PC-9 (cell line): ENCODE data around the gene PTPRD. TPM values are rescaled to one million over a fixed set of nuclear protein-coding genes. Genes with fewer than 3 reads are reported as not detected.

Experiments used
- BruUV-seq: library from RNA; stranded (reverse); fragments of 400-500 nt; replicated peaks from 2 replicates; lab custom pipeline; 2021; lab: Mats Ljungman, UMichigan
- CTCF ChIA-PET: fragments of 300-600 bp; sonication (Branson Sonifier 250); formaldehyde crosslinking; loops from one replicate; lab custom pipeline; 2022; ENCODE audit warnings: antibody characterized with exemption; lab: Charles Lee
- POLR2A ChIA-PET: fragments of 300-600 bp; sonication (Branson Sonifier 250); formaldehyde crosslinking; loops from one replicate; lab custom pipeline; 2022; ENCODE audit warnings: antibody characterized with exemption; ENCODE audit not compliant: unreplicated experiment; lab: Charles Lee
- DNase-seq, 2 experiments: peaks; one replicate each; pipeline versions ENCODE4 v3.0.0 to v3.0.0-alpha.2; 2015 to 2022; ENCODE audit warnings: mixed read lengths in 1 of 2
- H2AFZ ChIP-seq: fragments of 200-600 bp; sonication (generic); 2 replicates; pipeline ENCODE4 v1.8.1; 2017; ENCODE audit warnings: antibody characterized with exemption
- H3F3A ChIP-seq: fragments of 200-600 bp; sonication (generic); 2 replicates; pipeline ENCODE4 v1.8.1; 2017; ENCODE audit warnings: antibody characterized with exemption, mild to moderate bottlenecking, low read depth; ENCODE audit not compliant: insufficient read depth
- H3K27ac ChIP-seq: fragments of 200-600 bp; sonication (generic); 2 replicates; pipeline ENCODE4 v1.6.1; 2016; ENCODE audit warnings: mixed run types
- H3K27me3 ChIP-seq: fragments of 200-600 bp; sonication (generic); 2 replicates; pipeline ENCODE4 v1.6.1; 2016; ENCODE audit warnings: low read depth, mixed run types; ENCODE audit not compliant: insufficient read depth
- H3K36me3 ChIP-seq: fragments of 200-600 bp; sonication (generic); 2 replicates; pipeline ENCODE4 v1.6.1; 2016; ENCODE audit warnings: low read depth, mixed run types
- H3K4me1 ChIP-seq: fragments of 200-600 bp; sonication (generic); replicated peaks from 2 replicates; pipeline ENCODE4 v1.6.1; 2016; ENCODE audit warnings: mixed run types; ENCODE audit not compliant: insufficient read depth
- H3K4me2 ChIP-seq: fragments of 200-600 bp; sonication (generic); 2 replicates; pipeline ENCODE4 v1.6.1; 2017; ENCODE audit warnings: mixed run types
- H3K4me3 ChIP-seq: fragments of 200-600 bp; sonication (generic); 2 replicates; pipeline ENCODE4 v1.6.1; 2016; ENCODE audit warnings: mixed run types
- H3K79me2 ChIP-seq: fragments of 200-600 bp; sonication (generic); 2 replicates; pipeline ENCODE4 v1.6.1; 2017; ENCODE audit warnings: low read depth, mixed run types
- H3K9me2 ChIP-seq: fragments of 200-600 bp; sonication (generic); 2 replicates; pipeline ENCODE4 v1.8.1; 2017; ENCODE audit warnings: mild to moderate bottlenecking; ENCODE audit not compliant: insufficient read depth
- H3K9me3 ChIP-seq: fragments of 200-600 bp; sonication (generic); 2 replicates; pipeline ENCODE4 v1.8.1; 2016; ENCODE audit warnings: low read depth; ENCODE audit not compliant: insufficient read depth
- H4K20me1 ChIP-seq: fragments of 200-600 bp; sonication (generic); 2 replicates; pipeline ENCODE4 v1.8.1; 2017; ENCODE audit not compliant: insufficient read depth
- EZH2 ChIP-seq: fragments of 200-600 bp; sonication (generic); IDR thresholded peaks from 2 replicates; pipeline ENCODE4 v1.8.0; 2017; ENCODE audit warnings: antibody characterized with exemption, low read depth
- intact Hi-C: fragments of 100-400 bp; cut with micrococcal nuclease; formaldehyde crosslinking; loops from one replicate; pipeline ENCODE4 v1.10.0; 2022; ENCODE audit not compliant: unreplicated experiment
- total RNA-seq: library from RNA; stranded (reverse); gene quantifications from 2 replicates; pipeline ENCODE4 v1.2.3, GENCODE V29; 2021
- TF ChIP-seq, protein P1 (sequence below): fragments of 200-600 bp; sonication (generic); conservative IDR thresholded peaks from 2 replicates; pipeline ENCODE4 v1.6.1; 2017; ENCODE audit warnings: mixed run types, antibody characterized with exemption, mild to moderate bottlenecking, moderate library complexity

Gene PTPRD
- total RNA-seq, 1 experiment from 2014 or later = not detected

- no peak for TF ChIP-seq EZH2
- TF ChIP-seq, protein P1, sequence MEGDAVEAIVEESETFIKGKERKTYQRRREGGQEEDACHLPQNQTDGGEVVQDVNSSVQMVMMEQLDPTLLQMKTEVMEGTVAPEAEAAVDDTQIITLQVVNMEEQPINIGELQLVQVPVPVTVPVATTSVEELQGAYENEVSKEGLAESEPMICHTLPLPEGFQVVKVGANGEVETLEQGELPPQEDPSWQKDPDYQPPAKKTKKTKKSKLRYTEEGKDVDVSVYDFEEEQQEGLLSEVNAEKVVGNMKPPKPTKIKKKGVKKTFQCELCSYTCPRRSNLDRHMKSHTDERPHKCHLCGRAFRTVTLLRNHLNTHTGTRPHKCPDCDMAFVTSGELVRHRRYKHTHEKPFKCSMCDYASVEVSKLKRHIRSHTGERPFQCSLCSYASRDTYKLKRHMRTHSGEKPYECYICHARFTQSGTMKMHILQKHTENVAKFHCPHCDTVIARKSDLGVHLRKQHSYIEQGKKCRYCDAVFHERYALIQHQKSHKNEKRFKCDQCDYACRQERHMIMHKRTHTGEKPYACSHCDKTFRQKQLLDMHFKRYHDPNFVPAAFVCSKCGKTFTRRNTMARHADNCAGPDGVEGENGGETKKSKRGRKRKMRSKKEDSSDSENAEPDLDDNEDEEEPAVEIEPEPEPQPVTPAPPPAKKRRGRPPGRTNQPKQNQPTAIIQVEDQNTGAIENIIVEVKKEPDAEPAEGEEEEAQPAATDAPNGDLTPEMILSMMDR = no peak
- H3K4me2 ChIP-seq = no peak overlapping the region
- ChIA-PET POLR2A (no interaction called here), CTCF (no interaction called here)
- no peak overlapping the region for H3K27ac ChIP-seq
- H3K4me1 ChIP-seq = no peaks in the 10 kb centered on the region
- H3K9me3 ChIP-seq = no peaks in the 10 kb centered on the region
- BruUV-seq = no TSS peak
- H3K79me2 ChIP-seq = no peaks in the 10 kb centered on the region
- no peaks in the 10 kb centered on the region for H3K27me3 ChIP-seq
- intact Hi-C loops = no loop called here
- no peaks in the 10 kb centered on the region for H3K36me3 ChIP-seq
- H3K9me2 ChIP-seq = no peaks in the 10 kb centered on the region
- no peak overlapping the region for H3K4me3 ChIP-seq
- H4K20me1 ChIP-seq = no peaks in the 10 kb centered on the region
- no peak overlapping the region for H2AFZ ChIP-seq
- no peaks in the 10 kb centered on the region for H3F3A ChIP-seq
- no peak for DNase-seq
These were observed 1942.1 kb downstream of the PTPRD start for GRCh38 chr9:8670751-8671150.

GRCh38 chr9:8668751-8669150, 1944.1 kb downstream of the PTPRD start:
- H3K36me3 ChIP-seq = no peaks in the 10 kb centered on the region
- no peaks in the 10 kb centered on the region for H3K79me2 ChIP-seq
- no peak overlapping the region for H3K4me2 ChIP-seq
- no peaks in the 10 kb centered on the region for H4K20me1 ChIP-seq
- no peak overlapping the region for H3K4me3 ChIP-seq
- intact Hi-C loops = no loop called here
- DNase-seq = no peak
- no peak overlapping the region for H2AFZ ChIP-seq
- no peaks in the 10 kb centered on the region for H3K9me2 ChIP-seq
- TF ChIP-seq EZH2 = no peak
- TF ChIP-seq, protein P1 = no peak
- H3K27ac ChIP-seq = no peak overlapping the region
- POLR2A ChIA-PET = no interaction called here
- H3K27me3 ChIP-seq = no peaks in the 10 kb centered on the region
- BruUV-seq = no TSS peak
- CTCF ChIA-PET = no interaction called here
- no peaks in the 10 kb centered on the region for H3K9me3 ChIP-seq
- H3F3A ChIP-seq = no peaks in the 10 kb centered on the region
- no peaks in the 10 kb centered on the region for H3K4me1 ChIP-seq

GRCh38 chr9:8668231-8668630, 1944.6 kb downstream of the PTPRD start:
- Histone ChIP-seq H3K4me3 (no peak overlapping the region), H3K27ac (no peak overlapping the region), H3K4me1 (no peaks in the 10 kb centered on the region), H2AFZ (no peak overlapping the region), H3K9me2 (no peaks in the 10 kb centered on the region), H3F3A (no peaks in the 10 kb centered on the region), H3K9me3 (no peaks in the 10 kb centered on the region), H3K4me2 (no peak overlapping the region), H4K20me1 (no peaks in the 10 kb centered on the region), H3K79me2 (no peaks in the 10 kb centered on the region), H3K27me3 (no peaks in the 10 kb centered on the region), H3K36me3 (no peaks in the 10 kb centered on the region)
- no peak for DNase-seq
- ChIA-PET CTCF (no interaction called here), POLR2A (no interaction called here)
- intact Hi-C loops = no loop called here
- no TSS peak for BruUV-seq
- TF ChIP-seq, protein P1 = no peak
- TF ChIP-seq EZH2 = no peak
